ENCODE data around the gene GGA1.
"Not testable (repeated sequence)": the region's sequence is repeated elsewhere in the genome, so short reads cannot be mapped to it uniquely, and the experiment has no call there.

Gene GGA1

GRCh38 chr22:37571258-37571991, 37.2 kb upstream of the GGA1 start:
- no peak for DNase-seq

- no peak for DNase-seq
Observed at GRCh38 chr22:37571992-37572373, 36.7 kb upstream of the GGA1 start.

GRCh38 chr22:37575490-37576003, 33.1 kb upstream of the GGA1 start:
- no peak for DNase-seq

GRCh38 chr22:37578002-37578401, 30.6 kb upstream of the GGA1 start:
- DNase-seq, result no peak

GRCh38 chr22:37581504-37581903, 27.1 kb upstream of the GGA1 start:
- no peak for DNase-seq

GRCh38 chr22:37582526-37582925, 26.1 kb upstream of the GGA1 start:
- no peak for DNase-seq

GRCh38 chr22:37588546-37589215, 20.0 kb upstream of the GGA1 start:
- DNase-seq, result no peak

GRCh38 chr22:37589636-37590035, 19.0 kb upstream of the GGA1 start:
- DNase-seq, result no peak

GRCh38 chr22:37591081-37591480, 17.6 kb upstream of the GGA1 start:
- not testable (repeated sequence) for DNase-seq

- DNase-seq, result no peak
Observed at GRCh38 chr22:37591823-37592404, 16.7 kb upstream of the GGA1 start.

- no peak for DNase-seq
Observed at GRCh38 chr22:37594237-37594636, 14.4 kb upstream of the GGA1 start.

GRCh38 chr22:37599153-37599552, 9.5 kb upstream of the GGA1 start:
- no peak for DNase-seq

- no peak for DNase-seq
Observed at GRCh38 chr22:37601203-37601539, 7.5 kb upstream of the GGA1 start.

- DNase-seq, result no peak
Observed at GRCh38 chr22:37601540-37602442, 6.8 kb upstream of the GGA1 start.

GRCh38 chr22:37602546-37603277, 5.9 kb upstream of the GGA1 start:
- DNase-seq, result not testable (repeated sequence)

GRCh38 chr22:37604074-37604473, 4.6 kb upstream of the GGA1 start:
- DNase-seq, result no peak

- peak; percentile 26 for DNase-seq
Observed at GRCh38 chr22:37604875-37605274, 3.8 kb upstream of the GGA1 start.

- DNase-seq, result peak; percentile 90
Observed at GRCh38 chr22:37607010-37607934, 1.4 kb upstream of the GGA1 start.

GRCh38 chr22:37607935-37608476, 628 bp upstream of the GGA1 start:
- peak; percentile 14 for DNase-seq

GRCh38 chr22:37609240-37610152, 862 bp downstream of the GGA1 start:
- no peak for DNase-seq
